PFSK-1 (cell line): ENCODE measurements around the gene MAB21L4.

Experiments
- FOXP2 ChIP-seq: optimal IDR thresholded peaks from 2 replicates; pipeline ENCODE3; 2011; ENCODE audit warnings: borderline replicate concordance, control low read depth, inconsistent platforms; ENCODE audit not compliant: insufficient read depth; ENCODE audit errors: extremely low read length, extremely low read depth
- POLR2AphosphoS5 ChIP-seq: IDR thresholded peaks from 2 replicates; pipeline ENCODE4 v1.6.1; 2012; ENCODE audit warnings: low read depth, mild to moderate bottlenecking, control low read depth, low read length, moderate library complexity
- SIN3A ChIP-seq: IDR thresholded peaks from 2 replicates; pipeline ENCODE4 v1.6.1; 2012; ENCODE audit warnings: mild to moderate bottlenecking, low read length, moderate library complexity, borderline replicate concordance; ENCODE audit not compliant: insufficient read depth
- TAF1 ChIP-seq: IDR thresholded peaks from 2 replicates; pipeline ENCODE4 v1.6.1; 2012; ENCODE audit warnings: low read length, control low read depth, borderline replicate concordance; ENCODE audit not compliant: insufficient read depth
- TF ChIP-seq, protein P1 (sequence below), 2 experiments: IDR thresholded peaks; 2 replicates each; pipeline versions ENCODE4 v1.6.1 to v1.8.0; 2011 to 2012; ENCODE audit warnings: low read depth in 2 of 2, low read length in 2 of 2, control low read depth in 1 of 2, inconsistent platforms in 1 of 2, mild to moderate bottlenecking in 1 of 2, moderate library complexity in 1 of 2; ENCODE audit not compliant: insufficient read depth in 1 of 2

- TF ChIP-seq POLR2AphosphoS5: no peak
- TF ChIP-seq SIN3A: no peak
- TF ChIP-seq, protein P1, sequence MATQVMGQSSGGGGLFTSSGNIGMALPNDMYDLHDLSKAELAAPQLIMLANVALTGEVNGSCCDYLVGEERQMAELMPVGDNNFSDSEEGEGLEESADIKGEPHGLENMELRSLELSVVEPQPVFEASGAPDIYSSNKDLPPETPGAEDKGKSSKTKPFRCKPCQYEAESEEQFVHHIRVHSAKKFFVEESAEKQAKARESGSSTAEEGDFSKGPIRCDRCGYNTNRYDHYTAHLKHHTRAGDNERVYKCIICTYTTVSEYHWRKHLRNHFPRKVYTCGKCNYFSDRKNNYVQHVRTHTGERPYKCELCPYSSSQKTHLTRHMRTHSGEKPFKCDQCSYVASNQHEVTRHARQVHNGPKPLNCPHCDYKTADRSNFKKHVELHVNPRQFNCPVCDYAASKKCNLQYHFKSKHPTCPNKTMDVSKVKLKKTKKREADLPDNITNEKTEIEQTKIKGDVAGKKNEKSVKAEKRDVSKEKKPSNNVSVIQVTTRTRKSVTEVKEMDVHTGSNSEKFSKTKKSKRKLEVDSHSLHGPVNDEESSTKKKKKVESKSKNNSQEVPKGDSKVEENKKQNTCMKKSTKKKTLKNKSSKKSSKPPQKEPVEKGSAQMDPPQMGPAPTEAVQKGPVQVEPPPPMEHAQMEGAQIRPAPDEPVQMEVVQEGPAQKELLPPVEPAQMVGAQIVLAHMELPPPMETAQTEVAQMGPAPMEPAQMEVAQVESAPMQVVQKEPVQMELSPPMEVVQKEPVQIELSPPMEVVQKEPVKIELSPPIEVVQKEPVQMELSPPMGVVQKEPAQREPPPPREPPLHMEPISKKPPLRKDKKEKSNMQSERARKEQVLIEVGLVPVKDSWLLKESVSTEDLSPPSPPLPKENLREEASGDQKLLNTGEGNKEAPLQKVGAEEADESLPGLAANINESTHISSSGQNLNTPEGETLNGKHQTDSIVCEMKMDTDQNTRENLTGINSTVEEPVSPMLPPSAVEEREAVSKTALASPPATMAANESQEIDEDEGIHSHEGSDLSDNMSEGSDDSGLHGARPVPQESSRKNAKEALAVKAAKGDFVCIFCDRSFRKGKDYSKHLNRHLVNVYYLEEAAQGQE (IDR thresholded peaks at IDR 0.05; ENCODE audit: insufficient read depth in 1 of 2, low read depth in 2 of 2, low read length in 2 of 2): no peak
- no peak for TF ChIP-seq FOXP2
- TF ChIP-seq TAF1: no peak
Observed at GRCh38 chr2:240915526-240916341, 19.8 kb upstream of the MAB21L4 start.
